Measurements from ENCODE around the gene FAM193B. TPM values are rescaled to one million over a fixed set of nuclear protein-coding genes. Genes with fewer than 3 reads are reported as not detected.

Gene FAM193B
- polyA plus RNA-seq, 2 of the 4 experiments (the other 2 are of a cell fraction), result 19.4 to 28.9 TPM

- WGBS (ENCODE audit: missing lambda C conversion rate), result 89% methylated on average over 2 of the region's 2 CpGs
- no peak for FAIRE-seq
- Histone ChIP-seq H3K27ac (peak overlapping the region; percentile 89 to 96; a peak in 4 of 6 replicates), H3K4me1 (peaks cover 14% of the 10 kb centered on the region), H3K9me3 (no peaks in the 10 kb centered on the region), H3K4me2 (peak overlapping the region; percentile 85), H3K4me3 (peak overlapping the region; percentile 96; the same call in 2 of the 3 replicates)
- no peak for ATAC-seq
- POLR2A ChIA-PET, result no interaction called here
- TF ChIP-seq, protein P1, sequence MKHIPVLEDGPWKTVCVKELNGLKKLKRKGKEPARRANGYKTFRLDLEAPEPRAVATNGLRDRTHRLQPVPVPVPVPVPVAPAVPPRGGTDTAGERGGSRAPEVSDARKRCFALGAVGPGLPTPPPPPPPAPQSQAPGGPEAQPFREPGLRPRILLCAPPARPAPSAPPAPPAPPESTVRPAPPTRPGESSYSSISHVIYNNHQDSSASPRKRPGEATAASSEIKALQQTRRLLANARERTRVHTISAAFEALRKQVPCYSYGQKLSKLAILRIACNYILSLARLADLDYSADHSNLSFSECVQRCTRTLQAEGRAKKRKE (CRISPR knock-in tag; IDR thresholded peaks at IDR 0.05; ENCODE audit: low read depth), result no peak
- no peak for TF ChIP-seq NFE2L2 (conservative IDR thresholded peaks at IDR 0.05; ENCODE audit: low read length)
- no peak for TF ChIP-seq HOXB5 (CRISPR knock-in tag; IDR thresholded peaks at IDR 0.05)
- DNase-seq (ENCODE audit: low read depth in 1 of 2, low spot score in 1 of 2), result no peak
- CTCF ChIA-PET, result interaction anchor here (1.0 to 2.6 kb wide), 2 partner anchors 52 to 54 kb away, joined by 3 to 6 read pairs; no protein-coding TSS in a partner anchor
Measured at GRCh38 chr5:177555228-177555627, 865 bp upstream of the FAM193B start.

DNA sequence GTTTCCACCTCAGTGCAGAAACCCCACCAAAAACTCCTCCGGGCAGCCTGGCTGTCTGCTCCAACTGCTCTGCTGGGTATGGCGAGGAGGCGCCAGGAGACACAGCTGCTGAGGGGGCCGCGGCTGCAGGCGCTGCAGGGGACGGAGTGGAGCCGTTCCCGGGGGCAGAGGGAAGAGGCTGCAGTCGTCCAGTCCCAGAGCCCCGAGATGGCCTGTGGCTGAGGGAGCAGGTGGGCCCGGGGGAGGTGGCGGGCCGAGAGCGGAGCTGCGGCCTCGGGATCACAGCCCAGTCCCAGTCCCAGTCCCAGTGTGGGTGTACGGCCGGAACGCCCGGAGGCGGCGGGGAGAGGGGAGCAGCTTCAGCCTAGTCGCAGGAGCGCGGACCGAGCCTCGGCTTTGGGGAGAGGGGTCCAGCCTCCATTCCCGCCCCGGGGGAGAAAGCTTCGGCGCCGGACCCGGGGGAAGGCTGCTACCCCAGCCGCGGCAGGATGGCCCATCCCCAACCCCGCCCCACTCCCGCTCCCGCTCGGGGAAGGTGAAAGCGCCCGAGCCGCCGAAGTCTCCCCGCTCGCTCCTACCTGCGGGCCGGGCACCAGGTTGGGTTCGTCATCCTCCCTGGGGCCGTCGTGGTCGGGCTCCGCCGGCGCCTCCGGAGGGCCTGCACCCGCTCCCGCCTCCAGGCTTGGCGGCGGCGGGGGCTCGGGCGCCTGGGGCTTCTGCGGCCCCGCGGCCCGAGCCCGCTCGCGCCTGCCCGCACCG lies 513 bp downstream of the FAM193B start:
- H3K4me3 ChIP-seq, result peak overlapping the region; percentile 96
- H3K4me1 ChIP-seq, result peaks cover 10% of the 10 kb centered on the region; the same call in 2 of the 3 replicates
- H3K27ac ChIP-seq, result peak overlapping the region; percentile 89 to 96
- no peak for FAIRE-seq
- peak overlapping the region; percentile 94 for H3K4me2 ChIP-seq
- ChIA-PET CTCF (interaction anchor here (0.7 to 1.1 kb wide), 2 partner anchors 37 to 45 kb away, joined by 3 read pairs; partner anchors contain the start of gene DDX41), POLR2A (no interaction called here)
- peak in 1 of 2 experiments; percentile 58 for DNase-seq (ENCODE audit: low read depth in 1 of 2, low spot score in 1 of 2)
- 2% methylated on average over 18 of the region's 72 CpGs for WGBS (ENCODE audit: missing lambda C conversion rate)
- no peaks in the 10 kb centered on the region for H3K9me3 ChIP-seq
- ATAC-seq, result peak; percentile 69 to 73
- TF ChIP-seq, protein P2, sequence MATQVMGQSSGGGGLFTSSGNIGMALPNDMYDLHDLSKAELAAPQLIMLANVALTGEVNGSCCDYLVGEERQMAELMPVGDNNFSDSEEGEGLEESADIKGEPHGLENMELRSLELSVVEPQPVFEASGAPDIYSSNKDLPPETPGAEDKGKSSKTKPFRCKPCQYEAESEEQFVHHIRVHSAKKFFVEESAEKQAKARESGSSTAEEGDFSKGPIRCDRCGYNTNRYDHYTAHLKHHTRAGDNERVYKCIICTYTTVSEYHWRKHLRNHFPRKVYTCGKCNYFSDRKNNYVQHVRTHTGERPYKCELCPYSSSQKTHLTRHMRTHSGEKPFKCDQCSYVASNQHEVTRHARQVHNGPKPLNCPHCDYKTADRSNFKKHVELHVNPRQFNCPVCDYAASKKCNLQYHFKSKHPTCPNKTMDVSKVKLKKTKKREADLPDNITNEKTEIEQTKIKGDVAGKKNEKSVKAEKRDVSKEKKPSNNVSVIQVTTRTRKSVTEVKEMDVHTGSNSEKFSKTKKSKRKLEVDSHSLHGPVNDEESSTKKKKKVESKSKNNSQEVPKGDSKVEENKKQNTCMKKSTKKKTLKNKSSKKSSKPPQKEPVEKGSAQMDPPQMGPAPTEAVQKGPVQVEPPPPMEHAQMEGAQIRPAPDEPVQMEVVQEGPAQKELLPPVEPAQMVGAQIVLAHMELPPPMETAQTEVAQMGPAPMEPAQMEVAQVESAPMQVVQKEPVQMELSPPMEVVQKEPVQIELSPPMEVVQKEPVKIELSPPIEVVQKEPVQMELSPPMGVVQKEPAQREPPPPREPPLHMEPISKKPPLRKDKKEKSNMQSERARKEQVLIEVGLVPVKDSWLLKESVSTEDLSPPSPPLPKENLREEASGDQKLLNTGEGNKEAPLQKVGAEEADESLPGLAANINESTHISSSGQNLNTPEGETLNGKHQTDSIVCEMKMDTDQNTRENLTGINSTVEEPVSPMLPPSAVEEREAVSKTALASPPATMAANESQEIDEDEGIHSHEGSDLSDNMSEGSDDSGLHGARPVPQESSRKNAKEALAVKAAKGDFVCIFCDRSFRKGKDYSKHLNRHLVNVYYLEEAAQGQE (IDR thresholded peaks at IDR 0.05), result no peak
- TF ChIP-seq TP53 (CRISPR knock-in tag; IDR thresholded peaks at IDR 0.05) (no peak), KDM1A (IDR thresholded peaks at IDR 0.05; ENCODE audit: low read depth) (no peak), TFCP2L1 (CRISPR knock-in tag; IDR thresholded peaks at IDR 0.05) (no peak), CHD4 (IDR thresholded peaks at IDR 0.05; ENCODE audit: borderline replicate concordance) (no peak), FOXS1 (CRISPR knock-in tag; IDR thresholded peaks at IDR 0.05) (no peak), EHF (CRISPR knock-in tag; IDR thresholded peaks at IDR 0.05) (no peak), HDAC2 (IDR thresholded peaks at IDR 0.05) (no peak), FOSB (CRISPR knock-in tag; IDR thresholded peaks at IDR 0.05) (no peak), PHF8 (IDR thresholded peaks at IDR 0.05; ENCODE audit: borderline replicate concordance, low read depth) (no peak), ZFP36 (IDR thresholded peaks at IDR 0.05; ENCODE audit: borderline replicate concordance, partially characterized antibody) (no peak)

GRCh38 chr5:177552839-177553455 lies 1.4 kb downstream of the FAM193B start:
- WGBS (ENCODE audit: missing lambda C conversion rate), result 72% methylated on average over 16 of the region's 16 CpGs
- peak overlapping the region; percentile 96 for H3K4me3 ChIP-seq
- ATAC-seq (peak in 1 of 2 experiments; percentile 18; a peak in 3 of 6 replicates), DNase-seq (ENCODE audit: low read depth in 1 of 2, low spot score in 1 of 2) (no peak), FAIRE-seq (no peak)
- peaks cover 13% of the 10 kb centered on the region; the same call in 2 of the 3 replicates for H3K4me1 ChIP-seq
- POLR2A ChIA-PET, result no interaction called here
- H3K9me3 ChIP-seq, result no peaks in the 10 kb centered on the region
- peak overlapping the region in 1 of 2 experiments; percentile 96; a peak in 3 of 6 replicates for H3K27ac ChIP-seq
- H3K4me2 ChIP-seq, result peak overlapping the region; percentile 94
- CTCF ChIA-PET, result interaction anchor here (0.7 to 1.3 kb wide), 4 partner anchors 36 to 66 kb away, joined by 3 to 6 read pairs (median 3); partner anchors contain the start of gene DDX41
- TF ChIP-seq, protein P3, sequence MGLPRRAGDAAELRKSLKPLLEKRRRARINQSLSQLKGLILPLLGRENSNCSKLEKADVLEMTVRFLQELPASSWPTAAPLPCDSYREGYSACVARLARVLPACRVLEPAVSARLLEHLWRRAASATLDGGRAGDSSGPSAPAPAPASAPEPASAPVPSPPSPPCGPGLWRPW (IDR thresholded peaks at IDR 0.05), result no peak
- no peak for TF ChIP-seq JUNB (IDR thresholded peaks at IDR 0.05)
- TF ChIP-seq TFCP2L1 (CRISPR knock-in tag; IDR thresholded peaks at IDR 0.05), result no peak
- no peak for TF ChIP-seq BHLHE40 (IDR thresholded peaks at IDR 0.05; ENCODE audit: low read depth, low read length)
- TF ChIP-seq, protein P4, sequence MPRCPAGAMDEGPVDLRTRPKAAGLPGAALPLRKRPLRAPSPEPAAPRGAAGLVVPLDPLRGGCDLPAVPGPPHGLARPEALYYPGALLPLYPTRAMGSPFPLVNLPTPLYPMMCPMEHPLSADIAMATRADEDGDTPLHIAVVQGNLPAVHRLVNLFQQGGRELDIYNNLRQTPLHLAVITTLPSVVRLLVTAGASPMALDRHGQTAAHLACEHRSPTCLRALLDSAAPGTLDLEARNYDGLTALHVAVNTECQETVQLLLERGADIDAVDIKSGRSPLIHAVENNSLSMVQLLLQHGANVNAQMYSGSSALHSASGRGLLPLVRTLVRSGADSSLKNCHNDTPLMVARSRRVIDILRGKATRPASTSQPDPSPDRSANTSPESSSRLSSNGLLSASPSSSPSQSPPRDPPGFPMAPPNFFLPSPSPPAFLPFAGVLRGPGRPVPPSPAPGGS (IDR thresholded peaks at IDR 0.05), result no peak
- no peak for TF ChIP-seq HEYL (CRISPR knock-in tag; IDR thresholded peaks at IDR 0.05)
- TF ChIP-seq CTCF (IDR thresholded peaks at IDR 0.05), result no peak
- TF ChIP-seq EHMT2 (IDR thresholded peaks at IDR 0.05; ENCODE audit: low read depth), result no peak
- no peak for TF ChIP-seq HDAC2 (IDR thresholded peaks at IDR 0.05)
- TF ChIP-seq NR3C1 (IDR thresholded peaks at IDR 0.05), result no peak
- TF ChIP-seq EHF (CRISPR knock-in tag; IDR thresholded peaks at IDR 0.05), result no peak
- TF ChIP-seq GATA3 (IDR thresholded peaks at IDR 0.05; ENCODE audit: borderline replicate concordance), result no peak
- TF ChIP-seq ZFP36 (IDR thresholded peaks at IDR 0.05; ENCODE audit: borderline replicate concordance, partially characterized antibody), result no peak
- no peak for TF ChIP-seq EP300 (IDR thresholded peaks at IDR 0.05)

Data from A549 (cell line).